GM18507 (cell line): ENCODE data around the gene NME3.
A peak's percentile ranks its signal among the peaks of the same experiment; 100 is the strongest.

Experiments
- DNase-seq: peaks from one replicate; pipeline ENCODE4 v3.0.0; 2011; ENCODE audit warnings: low read depth; ENCODE audit not compliant: insufficient read length; ENCODE audit errors: extremely low spot score
- FAIRE-seq: peaks from 2 replicates; lab custom pipeline; 2011; peaks lifted over from hg19 to GRCh38; lab: Jason Lieb, UNC

Gene NME3

DNA sequence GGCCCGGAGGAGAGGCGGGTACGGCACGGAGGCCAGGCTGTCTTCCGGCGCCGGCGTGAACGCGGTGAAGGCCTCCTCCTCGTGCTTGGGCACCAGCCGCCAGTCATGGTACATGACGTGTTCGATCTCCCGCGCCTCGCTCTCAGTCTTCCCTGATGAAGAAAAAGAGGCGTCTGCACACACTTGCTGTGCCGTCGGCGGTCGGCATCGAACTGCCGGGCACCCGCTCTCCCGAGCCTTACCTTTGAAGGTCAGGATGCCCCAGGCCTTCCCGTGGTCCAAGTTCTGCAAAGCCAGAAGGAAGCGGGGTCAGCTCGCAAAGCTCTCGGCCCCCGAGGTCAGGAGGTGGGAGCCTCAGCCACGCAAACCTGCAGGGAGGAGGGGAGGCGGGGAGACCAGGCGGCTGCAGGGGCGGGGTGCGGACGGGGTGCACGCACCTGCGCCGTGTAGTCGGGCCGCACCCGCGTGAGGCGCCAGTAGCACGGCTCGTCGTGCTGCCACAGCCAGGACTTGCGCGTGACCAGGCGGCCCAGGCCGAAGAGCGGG lies 1.1 kb upstream of the NME3 start, which contains the start of gene EME2:
EME2 (plus strand) TSS at position 449 of the 546 bp plus-strand sequence. CDS start 418 bp downstream, outside the sequence.
- FAIRE-seq = no peak

DNA sequence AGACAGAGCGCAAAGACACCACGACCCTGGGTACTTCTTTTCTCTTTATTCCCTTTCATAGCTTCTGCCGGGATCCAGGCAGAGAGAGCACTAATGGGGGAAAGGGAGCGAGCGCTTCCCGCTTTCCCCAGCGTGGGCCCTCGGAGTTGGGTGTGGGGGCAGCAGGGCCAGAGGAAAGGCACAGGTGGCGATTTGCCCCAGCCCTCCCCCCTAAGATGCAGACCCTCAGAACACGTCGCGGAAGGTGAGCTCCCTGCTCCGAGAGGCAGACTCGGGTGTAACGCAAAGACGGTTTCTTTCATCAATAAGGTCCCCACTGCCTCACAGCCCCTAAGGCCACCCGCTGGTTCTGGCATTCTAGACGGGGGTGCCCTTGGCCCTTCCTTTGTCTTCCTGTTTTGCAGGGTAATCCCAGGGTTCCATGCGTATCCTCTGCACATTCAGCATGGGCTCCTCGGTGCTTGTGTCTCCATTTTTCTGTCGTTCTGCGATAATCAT lies 570 bp upstream of the NME3 start:
- FAIRE-seq (peak; percentile 21), DNase-seq (no peak)

More for the DNA sequence above, 1.1 kb upstream of the NME3 start, which contains the start of gene EME2:
- DNase-seq = no peak

DNA sequence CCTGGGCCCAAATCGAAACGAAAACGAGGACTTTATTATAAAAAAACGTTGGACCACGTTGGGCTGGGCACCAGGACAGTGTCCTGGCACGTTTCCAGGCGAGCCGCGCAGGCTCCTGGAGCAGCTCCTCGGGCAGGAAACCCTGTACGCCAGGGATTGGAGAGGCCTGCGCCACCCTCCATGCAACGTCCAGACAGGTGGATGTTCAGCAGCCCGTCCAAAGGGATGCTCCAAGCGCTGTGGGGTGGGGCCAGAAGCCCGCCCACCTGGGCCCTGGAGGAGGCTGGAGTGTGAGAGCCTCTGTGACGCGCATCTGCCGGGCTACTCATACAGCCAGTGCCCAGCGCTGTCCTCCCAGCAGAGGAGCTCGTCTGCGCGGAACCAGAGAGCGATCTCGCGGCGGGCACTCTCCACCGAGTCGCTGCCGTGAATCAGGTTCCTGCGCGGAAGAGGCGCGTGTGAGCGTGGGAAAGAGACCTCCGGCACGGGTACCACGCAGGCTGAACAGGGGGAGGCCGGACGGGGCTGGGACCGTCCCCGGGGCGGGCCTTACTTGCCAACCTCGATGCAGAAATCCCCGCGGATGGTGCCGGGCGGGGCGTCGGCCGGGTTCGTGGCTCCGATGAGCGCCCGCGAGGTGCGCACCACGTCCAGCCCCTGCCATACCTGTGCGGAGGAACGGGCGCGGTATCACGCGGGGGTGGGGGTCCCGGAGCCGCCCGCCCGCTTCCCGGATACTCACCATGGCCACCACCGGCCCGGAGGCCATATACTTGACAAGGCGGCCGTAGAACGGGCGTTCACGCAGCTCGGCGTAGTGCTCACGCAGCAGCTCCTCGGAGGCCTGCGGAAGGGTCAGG lies 785 bp downstream of the NME3 start:
- DNase-seq (no peak), FAIRE-seq (peak; percentile 39)

DNA sequence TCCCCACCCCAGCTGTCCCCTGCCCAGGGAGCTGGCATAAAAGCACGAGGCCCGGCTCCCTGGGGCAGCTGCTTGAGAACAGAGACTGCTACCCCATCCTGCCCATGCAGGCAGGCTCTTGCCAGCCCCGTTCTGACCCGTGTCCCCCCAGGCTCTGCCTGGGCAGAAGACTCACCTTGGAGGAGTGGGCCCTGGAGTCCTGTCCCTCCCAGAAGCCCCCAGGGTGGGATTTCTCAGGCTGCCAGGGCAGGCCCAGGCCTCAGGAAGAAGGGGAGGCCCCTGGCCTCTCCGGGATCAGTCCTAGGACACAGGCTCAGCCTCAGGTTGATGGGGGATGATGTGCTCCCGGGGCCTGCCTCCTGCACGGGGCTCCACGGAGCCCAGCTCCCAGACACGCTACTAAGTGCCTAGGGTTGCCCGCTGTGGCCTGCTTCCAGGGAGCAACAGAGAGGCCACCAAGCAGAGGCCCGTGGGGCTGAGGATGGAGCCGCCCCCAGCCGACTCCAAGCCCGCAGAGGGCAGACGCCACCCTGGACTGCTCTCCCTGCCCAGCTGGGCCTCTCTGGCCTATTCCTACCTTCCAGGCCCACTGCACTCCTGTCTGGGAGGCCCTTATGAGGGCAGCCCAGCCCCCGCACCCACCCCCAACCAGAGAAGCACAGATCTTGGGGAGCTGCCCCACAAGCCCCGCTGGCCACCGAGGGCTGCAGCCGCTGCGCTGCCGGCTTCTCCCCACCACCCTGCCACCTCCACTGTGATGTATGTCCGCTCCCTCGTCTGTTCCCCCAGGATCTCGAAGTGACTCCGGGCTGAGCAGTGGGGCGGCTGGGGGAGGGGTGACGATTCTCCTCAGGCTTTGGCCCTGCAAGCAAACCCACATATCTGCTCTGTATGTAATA lies 1.7 kb downstream of the NME3 start:
- DNase-seq (no peak), FAIRE-seq (no peak)

GRCh38 chr16:1768767-1769401 lies 2.5 kb downstream of the NME3 start:
- FAIRE-seq = no peak
- no peak for DNase-seq

DNA sequence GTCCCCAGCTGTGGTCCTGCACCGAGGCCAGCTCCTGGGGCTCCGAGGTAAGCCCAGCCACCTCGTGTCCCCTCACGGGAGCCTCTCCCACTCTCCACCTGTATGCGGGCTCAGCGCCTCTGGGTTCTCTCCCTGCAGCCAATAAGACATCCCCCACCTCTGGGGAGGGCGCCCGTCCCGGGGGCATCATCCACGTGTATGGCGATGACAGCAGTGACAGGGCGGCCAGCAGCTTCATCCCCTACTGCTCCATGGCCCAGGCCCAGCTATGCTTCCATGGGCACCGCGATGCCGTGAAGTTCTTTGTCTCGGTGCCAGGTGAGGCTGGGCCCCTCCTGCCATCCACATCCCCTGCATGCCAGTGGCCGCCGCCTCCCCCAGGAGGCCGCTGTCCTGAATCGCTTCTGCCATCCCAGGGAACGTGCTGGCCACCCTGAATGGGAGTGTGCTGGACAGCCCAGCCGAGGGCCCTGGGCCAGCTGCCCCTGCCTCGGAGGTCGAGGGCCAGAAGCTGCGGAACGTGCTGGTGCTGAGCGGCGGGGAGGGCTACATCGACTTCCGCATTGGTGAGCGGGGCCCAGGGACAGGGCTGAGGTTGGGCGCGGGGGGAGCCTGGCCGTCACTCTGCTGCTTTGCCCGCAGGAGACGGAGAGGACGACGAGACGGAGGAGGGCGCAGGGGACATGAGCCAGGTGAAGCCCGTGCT lies 3.1 kb downstream of the NME3 start:
- DNase-seq (no peak), FAIRE-seq (no peak)

GRCh38 chr16:1767116-1767994 lies 4.0 kb downstream of the NME3 start:
- DNase-seq = no peak

GRCh38 chr16:1766701-1767100 lies 4.6 kb downstream of the NME3 start:
- no peak for FAIRE-seq
- no peak for DNase-seq

More at GRCh38 chr16:1767116-1767994, 4.0 kb downstream of the NME3 start:
- FAIRE-seq = no peak

- no peak for FAIRE-seq
- no peak for DNase-seq
Observed at GRCh38 chr16:1766231-1766630, 5.1 kb downstream of the NME3 start.

DNA sequence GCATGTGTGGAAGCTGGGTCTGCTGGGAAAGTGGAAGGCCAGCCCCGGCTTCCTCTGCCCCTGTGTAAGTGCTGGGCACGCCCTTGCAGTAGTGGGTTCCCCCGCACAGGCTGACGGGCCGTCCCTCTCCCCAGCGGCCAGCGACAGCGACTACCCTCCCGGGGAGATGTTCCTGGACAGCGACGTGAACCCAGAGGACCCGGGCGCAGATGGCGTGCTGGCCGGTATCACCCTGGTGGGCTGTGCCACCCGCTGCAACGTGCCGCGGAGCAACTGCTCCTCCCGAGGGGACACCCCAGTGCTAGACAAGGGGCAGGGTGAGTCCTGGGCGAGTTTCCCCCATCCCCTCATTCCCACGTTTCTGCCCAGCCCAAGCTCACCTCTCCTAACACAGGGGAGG lies 5.5 kb downstream of the NME3 start:
- FAIRE-seq (no peak), DNase-seq (no peak)

- no peak for DNase-seq
- no peak for FAIRE-seq
Observed at GRCh38 chr16:1764971-1765370, 6.4 kb downstream of the NME3 start.

- DNase-seq (no peak), FAIRE-seq (no peak)
Observed at GRCh38 chr16:1763521-1764511, 7.5 kb downstream of the NME3 start.

DNA sequence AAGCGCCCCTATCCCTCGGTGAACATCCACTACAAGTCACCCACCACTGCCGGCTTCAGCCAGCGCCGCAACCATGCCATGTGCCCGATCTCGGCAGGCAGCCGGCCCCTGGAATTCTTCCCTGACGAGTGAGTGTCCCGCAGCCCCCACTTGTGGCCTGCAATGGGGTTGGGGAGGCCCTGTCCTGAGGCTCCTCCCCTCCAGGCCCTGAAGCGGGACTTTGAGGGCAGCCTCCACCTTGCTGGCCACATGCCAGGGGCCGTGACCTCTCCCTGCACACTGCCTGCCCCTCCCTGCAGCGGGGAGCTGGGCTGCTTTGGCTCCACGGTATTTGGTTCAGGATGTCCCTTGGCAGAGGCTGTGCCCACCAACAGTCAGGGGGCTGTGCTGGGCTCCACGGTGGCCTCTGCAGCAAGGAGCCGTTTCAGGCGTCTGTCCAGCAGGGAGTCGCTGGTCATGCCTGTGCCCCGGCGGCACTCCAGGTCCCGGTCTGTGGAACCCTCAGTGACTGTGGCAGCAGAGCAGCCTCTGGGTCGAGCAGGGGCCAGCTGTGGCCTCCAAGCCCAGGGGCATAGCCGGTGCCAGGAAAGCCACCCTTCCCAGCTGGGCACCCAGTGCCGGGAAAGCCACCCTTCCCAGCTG lies 8.3 kb downstream of the NME3 start:
- DNase-seq = no peak

GRCh38 chr16:1762196-1762878 lies 9.0 kb downstream of the NME3 start:
- FAIRE-seq (no peak), DNase-seq (no peak)

More for the DNA sequence above, 8.3 kb downstream of the NME3 start:
- no peak for FAIRE-seq

GRCh38 chr16:1761751-1762150 lies 9.6 kb downstream of the NME3 start:
- no peak for DNase-seq
- FAIRE-seq = no peak

- FAIRE-seq (no peak), DNase-seq (no peak)
Observed at GRCh38 chr16:1760911-1761310, 10.4 kb downstream of the NME3 start.
